CD14-positive monocyte (primary cell): ENCODE measurements around the gene BLM. TPM values are rescaled to one million over a fixed set of nuclear protein-coding genes. Genes with fewer than 3 reads are reported as not detected.
A peak's percentile ranks its signal among the peaks of the same experiment; 100 is the strongest.

Source experiments
- DNase-seq, 3 donors: peaks; one replicate each; pipeline ENCODE4 v3.0.0-alpha.2; 2011 to 2022
- H2AFZ ChIP-seq: 2 replicates; pipeline ENCODE4 v1.6.0; 2012; ENCODE audit warnings: mild to moderate bottlenecking, low read depth, low read length, inconsistent platforms; ENCODE audit not compliant: insufficient read depth, poor library complexity, severe bottlenecking
- H3K27ac ChIP-seq, 2 donors: 1 replicate in 1 of 2; 2 replicates in 1 of 2; pipeline ENCODE4 v1.5.1; 2012 to 2013; ENCODE audit warnings: low read length in 2 of 2, control low read depth in 1 of 2, inconsistent platforms in 1 of 2, low read depth in 1 of 2, mild to moderate bottlenecking in 1 of 2
- H3K27me3 ChIP-seq, 2 donors: one replicate each; pipeline versions ENCODE4 v1.6.0 to v1.6.1; 2011 to 2013; ENCODE audit warnings: low read length in 2 of 2; ENCODE audit not compliant: control insufficient read depth in 2 of 2, insufficient read depth in 2 of 2
- H3K36me3 ChIP-seq, 2 donors: replicated peaks in 1 of 2; 1 replicate in 1 of 2; 2 replicates in 1 of 2; pipeline versions ENCODE4 v1.5.1 to v1.6.1; 2012 to 2013; ENCODE audit warnings: low read length in 2 of 2, control low read depth in 1 of 2, inconsistent platforms in 1 of 2, mild to moderate bottlenecking in 1 of 2; ENCODE audit not compliant: insufficient read depth in 2 of 2, control insufficient read depth in 1 of 2
- H3K4me1 ChIP-seq, 2 donors: 1 replicate in 1 of 2; 2 replicates in 1 of 2; pipeline versions ENCODE4 v1.5.1 to v1.6.1; 2012 to 2013; ENCODE audit warnings: low read length in 2 of 2, control low read depth in 1 of 2, inconsistent platforms in 1 of 2, mild to moderate bottlenecking in 1 of 2, moderate library complexity in 1 of 2; ENCODE audit not compliant: insufficient read depth in 2 of 2, control insufficient read depth in 1 of 2
- H3K4me2 ChIP-seq: replicated peaks from 2 replicates; pipeline ENCODE3; 2012; ENCODE audit warnings: low read length, moderate library complexity, mild to moderate bottlenecking; ENCODE audit not compliant: poor library complexity, severe bottlenecking; ENCODE audit errors: extremely low read depth
- H3K4me3 ChIP-seq, 3 experiments: fragments of 200-600 bp in 1 of 3; sonication (generic) in 1 of 3; replicated peaks in 1 of 3; 1 replicate in 2 of 3; 2 replicates in 1 of 3; pipeline ENCODE4 v1.5.1; 2011 to 2013; ENCODE audit warnings: low read length in 3 of 3, mild to moderate bottlenecking in 3 of 3, control low read depth in 2 of 3, low read depth in 2 of 3, inconsistent platforms in 1 of 3, moderate library complexity in 1 of 3
- H3K79me2 ChIP-seq: 2 replicates; pipeline ENCODE4 v1.6.0; 2012; ENCODE audit warnings: mild to moderate bottlenecking, control low read depth, inconsistent platforms, low read length, moderate library complexity; ENCODE audit not compliant: insufficient read depth
- H3K9ac ChIP-seq: 2 replicates; pipeline ENCODE4 v1.6.0; 2017; ENCODE audit warnings: low read length, mild to moderate bottlenecking; ENCODE audit not compliant: insufficient read depth, poor library complexity, severe bottlenecking
- H3K9me3 ChIP-seq, 2 donors: replicated peaks in 1 of 2; 1 replicate in 1 of 2; 2 replicates in 1 of 2; pipeline versions ENCODE4 v1.5.1 to v1.6.1; 2012 to 2013; ENCODE audit warnings: low read length in 2 of 2, control low read depth in 1 of 2; ENCODE audit not compliant: control insufficient read depth in 1 of 2, insufficient read depth in 1 of 2
- H4K20me1 ChIP-seq: 2 replicates; pipeline ENCODE4 v1.6.0; 2012; ENCODE audit warnings: mild to moderate bottlenecking, low read length, control low read depth, moderate library complexity; ENCODE audit not compliant: insufficient read depth
- H3K27ac Mint-ChIP-seq, 7 donors: one replicate each; pipeline ENCODE4 v1.8.0; 2020; ENCODE audit warnings: mild to moderate bottlenecking in 7 of 7, mixed read lengths in 7 of 7, moderate library complexity in 6 of 7, inconsistent platforms in 2 of 7
- H3K27me3 Mint-ChIP-seq, 3 donors: one replicate each; pipeline ENCODE4 v1.8.0; 2021 to 2022; ENCODE audit warnings: low read depth in 3 of 3, mild to moderate bottlenecking in 3 of 3, mixed read lengths in 3 of 3, moderate library complexity in 3 of 3, inconsistent platforms in 1 of 3
- H3K36me3 Mint-ChIP-seq, 2 donors: one replicate each; pipeline ENCODE4 v1.8.0; 2020; ENCODE audit warnings: mixed read lengths in 2 of 2, inconsistent platforms in 1 of 2, mild to moderate bottlenecking in 1 of 2
- H3K4me1 Mint-ChIP-seq: one replicate; pipeline ENCODE4 v1.8.0; 2020; ENCODE audit warnings: mild to moderate bottlenecking, mixed read lengths
- H3K4me3 Mint-ChIP-seq, 2 donors: one replicate each; pipeline ENCODE4 v1.8.0; 2020; ENCODE audit warnings: mild to moderate bottlenecking in 2 of 2, mixed read lengths in 2 of 2, moderate library complexity in 1 of 2
- H3K9me3 Mint-ChIP-seq, 7 donors: one replicate each; pipeline ENCODE4 v1.8.0; 2020 to 2022; ENCODE audit warnings: mixed read lengths in 7 of 7, mild to moderate bottlenecking in 6 of 7, moderate library complexity in 6 of 7, inconsistent platforms in 2 of 7
- WGBS: methylation state at CpG from one replicate; pipeline ENCODE4 v1.1.5; 2013; ENCODE audit warnings: missing lambda C conversion rate; ENCODE audit not compliant: insufficient coverage; 5-methylcytosine and 5-hydroxymethylcytosine counted together
- intact Hi-C, 2 donors: fragments of 100-400 bp; cut with micrococcal nuclease; formaldehyde crosslinking; loops; one replicate each; pipeline versions ENCODE4 v1.15.0 to v1.15.1; 2023
- polyA plus RNA-seq, 3 donors: library from polyadenylated mRNA; depleted of rRNA in 1 of 3; unstranded in 2 of 3; stranded (reverse) in 1 of 3; fragments of 300-500 nt in 2 of 3; fragments of >200 nt in 1 of 3; fragmentation: Illumina TruSeq in 2 of 3; gene quantifications; 1 replicate in 2 of 3; 2 replicates in 1 of 3; pipeline ENCODE4 v1.2.3, GENCODE V29; 2012 to 2021
- TF ChIP-seq, protein P1 (sequence below): fragments of 200-600 bp; IDR thresholded peaks from one replicate; pipeline ENCODE4 v1.8.0; 2022; ENCODE audit warnings: antibody characterized with exemption, mild to moderate bottlenecking

The BLM gene
- polyA plus RNA-seq, 3 donors, result 0.69 to 2.3 (median 1.2) TPM

DNA sequence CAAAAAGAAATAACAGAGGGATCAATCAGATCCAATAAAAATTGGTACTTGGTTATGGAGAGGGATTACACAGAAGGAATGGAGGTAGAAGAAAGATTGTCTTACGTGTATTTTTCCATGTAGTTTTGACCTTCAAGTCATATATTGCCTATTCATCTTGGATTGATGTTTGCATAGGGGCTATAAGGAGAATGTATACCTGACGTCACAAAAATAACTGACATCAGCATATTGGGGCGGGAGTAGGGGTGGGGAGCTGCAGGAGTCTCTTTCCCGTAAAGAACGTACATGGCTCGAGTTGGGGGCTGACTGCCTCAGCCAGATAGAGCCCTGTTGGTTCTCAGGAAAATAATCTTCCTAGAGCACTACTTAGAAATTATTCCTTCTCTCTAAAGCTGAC lies 145.3 kb downstream of the BLM start:
- H3K36me3 Mint-ChIP-seq, result peaks cover 3% of the 10 kb centered on the region in 2 donors
- no peaks in the 10 kb centered on the region for H4K20me1 ChIP-seq
- no peaks in the 10 kb centered on the region for H3K36me3 ChIP-seq
- no peaks in the 10 kb centered on the region for H3K27me3 ChIP-seq
- DNase-seq, result no peak
- no peaks in the 10 kb centered on the region for H3K27me3 Mint-ChIP-seq
- H3K4me2 ChIP-seq, result no peak overlapping the region
- H3K9me3 Mint-ChIP-seq, result peaks cover 0 to 3% (median 0%) of the 10 kb centered on the region in 7 donors
- no peak overlapping the region for H3K4me3 Mint-ChIP-seq
- H3K4me1 Mint-ChIP-seq, result peaks cover 62% of the 10 kb centered on the region
- H3K27ac Mint-ChIP-seq, result peak overlapping the region; percentile 95 to 98 (median 96)
- TF ChIP-seq, protein P1, sequence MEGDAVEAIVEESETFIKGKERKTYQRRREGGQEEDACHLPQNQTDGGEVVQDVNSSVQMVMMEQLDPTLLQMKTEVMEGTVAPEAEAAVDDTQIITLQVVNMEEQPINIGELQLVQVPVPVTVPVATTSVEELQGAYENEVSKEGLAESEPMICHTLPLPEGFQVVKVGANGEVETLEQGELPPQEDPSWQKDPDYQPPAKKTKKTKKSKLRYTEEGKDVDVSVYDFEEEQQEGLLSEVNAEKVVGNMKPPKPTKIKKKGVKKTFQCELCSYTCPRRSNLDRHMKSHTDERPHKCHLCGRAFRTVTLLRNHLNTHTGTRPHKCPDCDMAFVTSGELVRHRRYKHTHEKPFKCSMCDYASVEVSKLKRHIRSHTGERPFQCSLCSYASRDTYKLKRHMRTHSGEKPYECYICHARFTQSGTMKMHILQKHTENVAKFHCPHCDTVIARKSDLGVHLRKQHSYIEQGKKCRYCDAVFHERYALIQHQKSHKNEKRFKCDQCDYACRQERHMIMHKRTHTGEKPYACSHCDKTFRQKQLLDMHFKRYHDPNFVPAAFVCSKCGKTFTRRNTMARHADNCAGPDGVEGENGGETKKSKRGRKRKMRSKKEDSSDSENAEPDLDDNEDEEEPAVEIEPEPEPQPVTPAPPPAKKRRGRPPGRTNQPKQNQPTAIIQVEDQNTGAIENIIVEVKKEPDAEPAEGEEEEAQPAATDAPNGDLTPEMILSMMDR, result no peak
- peak overlapping the region; percentile 87 to 88 for H3K27ac ChIP-seq
- intact Hi-C loops, result loop anchor here in 1 of 2 donors (10.0 kb wide), 1 partner anchor 298 kb away; no protein-coding TSS in a partner anchor
- no peak overlapping the region for H3K9ac ChIP-seq
- WGBS, result no CpG with 5 or more reads among the region's 6 CpGs
- no peaks in the 10 kb centered on the region for H3K79me2 ChIP-seq
- H3K4me1 ChIP-seq, result peaks cover 63 to 79% of the 10 kb centered on the region in 2 donors
- H3K4me3 ChIP-seq, result no peak overlapping the region
- peak overlapping the region; percentile 43 for H2AFZ ChIP-seq
- no peaks in the 10 kb centered on the region for H3K9me3 ChIP-seq

DNA sequence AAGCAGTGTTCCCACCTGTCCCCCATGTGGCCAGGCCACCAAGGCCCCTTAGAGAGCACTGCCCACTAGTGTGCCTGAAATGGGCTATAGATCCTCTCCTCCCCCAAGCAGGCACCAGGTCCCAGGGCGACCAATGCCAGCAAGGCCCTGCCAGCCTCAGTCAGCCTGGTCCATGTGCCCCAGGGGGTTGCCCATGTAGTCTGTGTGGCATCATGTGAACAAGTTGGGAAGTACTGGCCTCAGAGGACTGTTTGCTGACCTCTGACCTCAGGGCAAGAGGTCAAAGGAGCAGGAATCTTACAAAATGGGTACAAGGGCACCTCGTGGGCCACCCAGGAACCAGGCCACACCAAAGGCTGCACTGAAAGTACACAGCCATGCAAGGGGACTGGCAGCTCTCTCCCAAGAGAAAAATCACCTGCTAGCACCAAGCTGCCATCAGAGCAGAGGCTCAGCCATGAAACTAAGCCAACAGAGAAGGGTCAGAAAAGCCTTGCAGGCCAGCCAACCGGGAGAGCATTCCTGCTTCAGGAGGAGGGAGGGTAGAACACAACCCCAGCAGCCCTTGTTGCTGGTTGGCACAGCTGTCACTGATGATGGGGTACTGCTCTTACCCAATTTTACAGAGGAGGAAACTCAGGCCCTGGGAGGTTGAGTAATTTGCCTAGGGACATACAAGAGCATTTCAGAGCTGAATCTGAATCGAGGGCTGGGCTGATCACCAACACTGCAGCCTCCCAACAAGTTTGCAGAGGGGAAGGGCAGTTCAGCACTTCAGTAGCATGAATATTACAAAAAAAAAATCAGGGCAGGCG lies 146.0 kb downstream of the BLM start:
- no peaks in the 10 kb centered on the region for H4K20me1 ChIP-seq
- H3K4me1 ChIP-seq, result peaks cover 66 to 86% of the 10 kb centered on the region in 2 donors
- peak overlapping the region; percentile 43 for H2AFZ ChIP-seq
- H3K27me3 ChIP-seq, result no peaks in the 10 kb centered on the region
- TF ChIP-seq, protein P1, result no peak
- WGBS, result 5% methylated on average over 3 of the region's 5 CpGs
- peak overlapping the region; percentile 34 for H3K9ac ChIP-seq
- peaks cover 3% of the 10 kb centered on the region in 2 donors for H3K36me3 Mint-ChIP-seq
- H3K4me3 ChIP-seq, result peak overlapping the region in 1 of 3 experiments; percentile 11
- H3K4me2 ChIP-seq, result peak overlapping the region; percentile 35
- intact Hi-C loops, result loop anchor here in 1 of 2 donors (10.0 kb wide), 1 partner anchor 298 kb away; no protein-coding TSS in a partner anchor
- peak overlapping the region; percentile 57 to 79 for H3K4me3 Mint-ChIP-seq
- H3K27ac ChIP-seq, result peak overlapping the region; percentile 87 to 88
- H3K27ac Mint-ChIP-seq, result peak overlapping the region; percentile 95 to 98 (median 96)
- no peaks in the 10 kb centered on the region for H3K27me3 Mint-ChIP-seq
- H3K4me1 Mint-ChIP-seq, result peaks cover 66% of the 10 kb centered on the region
- DNase-seq, result peak; percentile 86 to 91 (median 91)
- H3K79me2 ChIP-seq, result no peaks in the 10 kb centered on the region
- H3K36me3 ChIP-seq, result no peaks in the 10 kb centered on the region
- H3K9me3 ChIP-seq, result no peaks in the 10 kb centered on the region
- H3K9me3 Mint-ChIP-seq, result peaks cover 0 to 2% (median 0%) of the 10 kb centered on the region in 7 donors
